Mucosa of descending colon (tissue), 3 donors: Measurements from ENCODE around the gene BANP. TPM values are rescaled to one million over a fixed set of nuclear protein-coding genes. Genes with fewer than 3 reads are reported as not detected.

Experiments used
- ATAC-seq: fragments of 200-7000 bp; cut with Tn5 transposase; one replicate; pipeline ENCODE4 v1.9.1; 2020; ENCODE audit warnings: mild to moderate bottlenecking, moderate library complexity
- DNase-seq, 3 donors: peaks; one replicate each; pipeline ENCODE4 v3.0.0-alpha.2; 2020
- H3K36me3 ChIP-seq: fragments of 200-600 bp; one replicate; pipeline ENCODE4 v1.8.0; 2021; ENCODE audit warnings: low read depth, mild to moderate bottlenecking
- H3K4me1 ChIP-seq: fragments of 200-600 bp; one replicate; pipeline ENCODE4 v1.8.0; 2021; ENCODE audit warnings: low read depth, mild to moderate bottlenecking
- H3K4me3 ChIP-seq: fragments of 200-600 bp; one replicate; pipeline ENCODE4 v1.8.0; 2021; ENCODE audit warnings: mild to moderate bottlenecking
- H3K9me3 ChIP-seq: fragments of 200-600 bp; one replicate; pipeline ENCODE4 v1.8.0; 2021; ENCODE audit warnings: mild to moderate bottlenecking
- CTCF ChIP-seq: fragments of 200-600 bp; IDR thresholded peaks from one replicate; pipeline ENCODE4 v1.8.0; 2022; ENCODE audit warnings: antibody characterized with exemption, mild to moderate bottlenecking
- intact Hi-C, 2 donors: fragments of 100-400 bp; cut with DNase I in 1 of 2; cut with micrococcal nuclease in 1 of 2; formaldehyde crosslinking; loops; one replicate each; pipeline versions ENCODE4 v1.11.0 to v1.11.1; 2022; cut with DNase I, micrococcal nuclease
- total RNA-seq, 3 donors: library from RNA; stranded (reverse); fragmentation: NEBNext Ultra II Directional in 2 of 3; extraction: Animal tissue kit (Norgen Biotek cat#: 25700) in 2 of 3; gene quantifications; one replicate each; pipeline versions ENCODE4 v1.2.1 to v1.2.4, GENCODE V29; 2021 to 2023
- donor health status: DM: no; HTN: no; CAD: no; lungs with moderate emphysema.
- donor health status: DM: no; HTN: no; CAD: no.
- donor health status: DM: no; HTN: yes; CAD: no.

BANP gene
- total RNA-seq, 3 donors from 2014 or later, result 24.4 to 36.0 (median 26.1) TPM

GRCh38 chr16:87960852-87961251 lies 9.6 kb downstream of the BANP start:
- intact Hi-C loops, result no loop called here
- DNase-seq (no peak), ATAC-seq (no peak)
- no peak for TF ChIP-seq CTCF
- H3K4me1 ChIP-seq, result peaks cover 4% of the 10 kb centered on the region
- H3K9me3 ChIP-seq, result no peaks in the 10 kb centered on the region
- H3K36me3 ChIP-seq, result no peaks in the 10 kb centered on the region
- no peak overlapping the region for H3K4me3 ChIP-seq

- Histone ChIP-seq H3K9me3 (no peaks in the 10 kb centered on the region), H3K36me3 (no peaks in the 10 kb centered on the region), H3K4me1 (peaks cover 12% of the 10 kb centered on the region), H3K4me3 (no peak overlapping the region)
- intact Hi-C loops, result no loop called here
- no peak for TF ChIP-seq CTCF
- no peak for ATAC-seq
- no peak for DNase-seq
Observed at GRCh38 chr16:87961623-87962022, 10.4 kb downstream of the BANP start.

DNA sequence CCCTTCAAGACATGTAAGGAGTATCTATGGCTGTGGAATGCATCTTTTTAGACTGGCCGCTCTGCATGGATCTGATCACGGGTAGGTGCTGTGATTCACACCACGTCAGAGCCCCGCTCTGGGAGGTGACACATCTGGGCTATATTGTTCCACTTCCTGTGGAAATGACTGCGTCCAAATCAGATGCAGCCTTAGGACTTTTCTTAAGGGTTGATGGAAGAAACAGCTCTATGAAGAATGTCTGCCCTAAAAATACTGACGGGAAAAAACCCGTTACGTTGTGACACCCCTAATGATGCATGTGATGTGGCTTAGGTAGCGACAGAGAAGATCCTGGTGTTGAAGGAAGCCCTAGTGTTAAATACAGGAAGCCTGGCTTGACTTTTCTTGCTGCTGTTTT lies 12.2 kb downstream of the BANP start:
- no peak for TF ChIP-seq CTCF
- DNase-seq, result no peak
- intact Hi-C loops, result no loop called here
- peak; percentile 36 for ATAC-seq
- H3K4me1 ChIP-seq, result peaks cover 15% of the 10 kb centered on the region
- no peak overlapping the region for H3K4me3 ChIP-seq
- H3K36me3 ChIP-seq, result no peaks in the 10 kb centered on the region
- no peaks in the 10 kb centered on the region for H3K9me3 ChIP-seq

GRCh38 chr16:87964049-87964659 lies 12.9 kb downstream of the BANP start:
- Histone ChIP-seq H3K9me3 (no peaks in the 10 kb centered on the region), H3K4me3 (no peak overlapping the region), H3K4me1 (peaks cover 15% of the 10 kb centered on the region), H3K36me3 (no peaks in the 10 kb centered on the region)
- TF ChIP-seq CTCF, result no peak
- intact Hi-C loops, result no loop called here
- ATAC-seq (no peak), DNase-seq (no peak)

GRCh38 chr16:87965417-87965816 lies 14.2 kb downstream of the BANP start:
- intact Hi-C loops, result no loop called here
- Histone ChIP-seq H3K36me3 (no peaks in the 10 kb centered on the region), H3K4me1 (peaks cover 15% of the 10 kb centered on the region), H3K4me3 (no peak overlapping the region), H3K9me3 (no peaks in the 10 kb centered on the region)
- no peak for TF ChIP-seq CTCF
- no peak for DNase-seq
- ATAC-seq, result no peak
